Psoas muscle (tissue), 8 donors: ENCODE results near the gene GNE. TPM values are rescaled to one million over a fixed set of nuclear protein-coding genes. Genes with fewer than 3 reads are reported as not detected.
"Not testable (repeated sequence)": the region's sequence is repeated elsewhere in the genome, so short reads cannot be mapped to it uniquely, and the experiment has no call there.

Experiments used
- ATAC-seq, 4 donors: fragments of 200-7000 bp; cut with Tn5 transposase; one replicate each; pipeline ENCODE4 v1.9.1; 2020; ENCODE audit warnings: moderate library complexity in 3 of 4, mild to moderate bottlenecking in 2 of 4
- DNase-seq, 2 donors: peaks; one replicate each; pipeline ENCODE4 v3.0.0-alpha.2; 2020
- H3K27ac ChIP-seq: fragments of 200-600 bp; one replicate; pipeline ENCODE4 v1.8.0; 2022
- H3K27me3 ChIP-seq, 3 donors: fragments of 200-600 bp in 1 of 3; one replicate each; pipeline versions ENCODE4 v1.6.1 to v1.8.0; 2013 to 2022; ENCODE audit warnings: low read length in 2 of 3, mild to moderate bottlenecking in 2 of 3, moderate library complexity in 1 of 3; ENCODE audit not compliant: insufficient read depth in 3 of 3
- H3K36me3 ChIP-seq, 2 donors: fragments of 200-600 bp in 1 of 2; one replicate each; pipeline versions ENCODE4 v1.6.1 to v1.8.0; 2013 to 2022; ENCODE audit warnings: low read depth in 1 of 2, mild to moderate bottlenecking in 1 of 2, moderate library complexity in 1 of 2; ENCODE audit not compliant: insufficient read depth in 1 of 2
- H3K4me1 ChIP-seq: fragments of 200-600 bp; one replicate; pipeline ENCODE4 v1.8.0; 2022
- H3K4me3 ChIP-seq: fragments of 200-600 bp; one replicate; pipeline ENCODE4 v1.8.0; 2022; ENCODE audit warnings: mild to moderate bottlenecking
- H3K9me3 ChIP-seq: fragments of 200-600 bp; one replicate; pipeline ENCODE4 v1.8.0; 2022
- WGBS, 3 donors: extraction: QIAGEN DNeasy Blood & Tissue Kit; methylation state at CpG; one replicate each; pipeline versions ENCODE4 v1.1.6 to v1.1.7; 2013; 5-methylcytosine and 5-hydroxymethylcytosine counted together
- intact Hi-C, 2 donors: fragments of 100-400 bp; cut with DNase I; formaldehyde crosslinking; loops; one replicate each; pipeline versions ENCODE4 v1.11.0 to v1.14.2; 2022
- long read RNA-seq, 2 donors: library from polyadenylated mRNA; unstranded; transcript quantifications; one replicate each; pipeline ENCODE4 v2.0.0, GENCODE V29; 2021
- polyA plus RNA-seq, 3 donors: library from polyadenylated mRNA; stranded (reverse); fragments of 200-250 nt; gene quantifications; one replicate each; pipeline ENCODE4 v1.2.3, GENCODE V29; 2013
- total RNA-seq, 4 donors: library from RNA; stranded (reverse); fragmentation: NEBNext Ultra II Directional in 2 of 4; extraction: Animal tissue kit (Norgen Biotek cat#: 25700) in 2 of 4; gene quantifications; one replicate each; pipeline versions ENCODE4 v1.2.1 to v1.2.4, GENCODE V29; 2021 to 2023
- TF ChIP-seq, protein P1 (sequence below): fragments of 200-600 bp; IDR thresholded peaks from one replicate; pipeline ENCODE4 v1.8.0; 2022; ENCODE audit warnings: antibody characterized with exemption
- donor health status: healthy with polysubstance abuse.
- donor health status: DM: no; HTN: no; CAD: no; lungs with moderate emphysema.
- donor health status: Bipolar disorder and iron deficiency.
- donor health status: healthy.
- donor health status: DM: yes; HTN: yes; CAD: no.
- donor health status: DM: no; HTN: no; CAD: no.
- donor health status: DM: no; HTN: no; CAD: no.
- donor health status: DM: yes; HTN: yes; CAD: no.

The GNE gene, protein sequence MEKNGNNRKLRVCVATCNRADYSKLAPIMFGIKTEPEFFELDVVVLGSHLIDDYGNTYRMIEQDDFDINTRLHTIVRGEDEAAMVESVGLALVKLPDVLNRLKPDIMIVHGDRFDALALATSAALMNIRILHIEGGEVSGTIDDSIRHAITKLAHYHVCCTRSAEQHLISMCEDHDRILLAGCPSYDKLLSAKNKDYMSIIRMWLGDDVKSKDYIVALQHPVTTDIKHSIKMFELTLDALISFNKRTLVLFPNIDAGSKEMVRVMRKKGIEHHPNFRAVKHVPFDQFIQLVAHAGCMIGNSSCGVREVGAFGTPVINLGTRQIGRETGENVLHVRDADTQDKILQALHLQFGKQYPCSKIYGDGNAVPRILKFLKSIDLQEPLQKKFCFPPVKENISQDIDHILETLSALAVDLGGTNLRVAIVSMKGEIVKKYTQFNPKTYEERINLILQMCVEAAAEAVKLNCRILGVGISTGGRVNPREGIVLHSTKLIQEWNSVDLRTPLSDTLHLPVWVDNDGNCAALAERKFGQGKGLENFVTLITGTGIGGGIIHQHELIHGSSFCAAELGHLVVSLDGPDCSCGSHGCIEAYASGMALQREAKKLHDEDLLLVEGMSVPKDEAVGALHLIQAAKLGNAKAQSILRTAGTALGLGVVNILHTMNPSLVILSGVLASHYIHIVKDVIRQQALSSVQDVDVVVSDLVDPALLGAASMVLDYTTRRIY
- total RNA-seq (10 to 100 TPM in 1 of 4 donors, 1 to 10 TPM in 3; 8.5 to 11.6 (median 9.4) TPM), polyA plus RNA-seq (1 to 10 TPM; 3.0 to 9.1 (median 6.1) TPM)
- long read RNA-seq, donor 1 = 0 reads
- long read RNA-seq, donor 2, partial matches to known transcripts = 0 of 1 reads
- long read RNA-seq, donor 2, other reads (novel, unspliced or antisense) = 1 of 1 reads

DNA sequence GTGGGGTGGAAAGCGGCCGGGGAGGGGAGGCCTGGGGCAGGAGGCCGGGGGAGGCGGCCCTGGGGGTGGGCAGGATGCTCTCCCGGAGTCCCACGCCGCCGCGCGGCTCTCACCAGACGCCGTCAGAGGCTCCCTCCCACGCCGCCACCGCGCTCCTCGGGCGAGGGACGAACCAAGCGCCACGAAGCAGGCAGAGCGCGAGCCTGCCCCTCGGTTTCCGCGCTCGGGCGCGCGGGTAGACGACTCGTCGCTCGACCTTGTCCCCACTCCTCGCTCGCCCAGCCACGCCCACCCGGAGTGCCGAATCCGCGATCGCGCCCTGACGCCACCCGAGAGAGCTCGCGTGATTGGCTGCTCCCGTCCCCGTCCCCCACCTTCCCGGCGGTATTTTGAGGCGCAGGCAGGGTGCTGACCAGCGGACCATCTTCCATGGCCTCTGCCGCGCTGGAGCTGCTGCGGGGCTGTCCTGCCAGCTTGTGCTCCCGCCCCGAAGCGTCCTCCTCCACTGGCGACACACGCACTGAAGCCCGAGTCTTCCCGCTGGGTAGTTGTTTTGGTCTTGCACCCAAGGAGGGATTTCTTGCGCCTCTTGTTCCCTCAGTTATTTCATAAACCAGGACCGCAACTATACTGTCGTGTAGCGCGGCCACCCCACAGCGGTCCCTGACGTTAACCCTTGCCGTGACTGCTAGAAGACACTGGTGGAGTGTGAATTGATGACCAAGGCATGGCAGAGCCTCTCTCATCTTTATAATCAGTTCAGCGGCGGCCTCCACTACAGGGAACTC lies at the start of gene GNE:
TSS of gene GNE (minus strand) at position 241 of the 788 bp plus-strand sequence. CDS start 9,093 bp downstream, outside the sequence.
- intact Hi-C loops = loop anchor here in 1 of 2 donors (5.0 kb wide), 2 partner anchors 66 to 121 kb away; partner anchors contain the start of genes CLTA and GLIPR2
- H3K4me3 ChIP-seq = peak within 1 kb of the TSS; percentile 87
- H3K4me1 ChIP-seq = peaks cover 12% of the 10 kb centered on the region
- H3K27me3 ChIP-seq = no peaks in the 10 kb centered on the region
- H3K36me3 ChIP-seq = peaks cover 0 to 3% of the 10 kb centered on the region in 2 donors
- DNase-seq = peak; percentile 99
- peak; percentile 98 to 99 (median 98) for ATAC-seq
- TF ChIP-seq, protein P1, sequence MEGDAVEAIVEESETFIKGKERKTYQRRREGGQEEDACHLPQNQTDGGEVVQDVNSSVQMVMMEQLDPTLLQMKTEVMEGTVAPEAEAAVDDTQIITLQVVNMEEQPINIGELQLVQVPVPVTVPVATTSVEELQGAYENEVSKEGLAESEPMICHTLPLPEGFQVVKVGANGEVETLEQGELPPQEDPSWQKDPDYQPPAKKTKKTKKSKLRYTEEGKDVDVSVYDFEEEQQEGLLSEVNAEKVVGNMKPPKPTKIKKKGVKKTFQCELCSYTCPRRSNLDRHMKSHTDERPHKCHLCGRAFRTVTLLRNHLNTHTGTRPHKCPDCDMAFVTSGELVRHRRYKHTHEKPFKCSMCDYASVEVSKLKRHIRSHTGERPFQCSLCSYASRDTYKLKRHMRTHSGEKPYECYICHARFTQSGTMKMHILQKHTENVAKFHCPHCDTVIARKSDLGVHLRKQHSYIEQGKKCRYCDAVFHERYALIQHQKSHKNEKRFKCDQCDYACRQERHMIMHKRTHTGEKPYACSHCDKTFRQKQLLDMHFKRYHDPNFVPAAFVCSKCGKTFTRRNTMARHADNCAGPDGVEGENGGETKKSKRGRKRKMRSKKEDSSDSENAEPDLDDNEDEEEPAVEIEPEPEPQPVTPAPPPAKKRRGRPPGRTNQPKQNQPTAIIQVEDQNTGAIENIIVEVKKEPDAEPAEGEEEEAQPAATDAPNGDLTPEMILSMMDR = no peak
- WGBS, 3 donors = 1 to 2% (median 2%) methylated on average over 41 to 73 of the region's 73 CpGs
- no peaks in the 10 kb centered on the region for H3K9me3 ChIP-seq
- H3K27ac ChIP-seq = peak within 1 kb of the TSS; percentile 95

DNA sequence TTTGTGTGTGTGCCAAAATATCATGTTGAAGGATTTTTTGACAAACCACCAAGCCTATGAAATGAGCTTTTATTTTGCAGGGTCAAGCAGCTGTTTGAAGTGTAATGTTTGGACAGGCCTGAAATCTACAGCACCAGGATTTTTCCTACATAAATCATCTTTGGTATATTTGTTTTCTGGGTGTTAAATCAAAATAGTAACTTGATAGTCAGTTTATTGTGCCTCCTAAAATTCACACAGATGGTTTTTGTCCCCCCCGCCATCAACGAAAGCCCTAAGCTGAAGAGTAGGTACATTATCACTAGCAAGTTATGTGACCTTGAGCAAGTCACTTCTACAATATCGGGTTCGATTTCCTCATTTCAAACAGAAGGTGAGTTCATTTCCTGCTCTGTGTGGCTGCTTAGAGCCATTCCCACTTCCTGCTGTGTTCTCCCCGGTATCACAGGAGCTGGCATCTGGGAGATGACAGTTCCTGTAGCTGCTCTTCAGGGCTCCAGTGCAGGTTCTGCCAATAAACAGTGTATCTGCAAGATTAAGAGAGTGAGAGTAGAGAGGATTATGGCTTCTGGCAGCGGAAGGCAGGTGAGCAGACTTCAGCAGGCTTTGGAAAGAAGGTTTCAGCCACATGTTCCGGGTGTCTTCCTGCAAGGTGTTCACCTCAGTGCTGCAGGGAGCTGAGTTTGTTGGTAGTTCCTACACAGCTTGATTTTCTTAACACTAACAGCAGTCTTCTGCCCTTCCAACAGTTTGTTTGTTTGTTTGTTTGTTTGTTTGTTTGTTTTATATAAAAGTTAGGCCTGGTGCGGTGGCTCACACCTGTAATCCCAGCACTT lies 48.4 kb upstream of the GNE start:
- no peak for ATAC-seq
- H3K27ac ChIP-seq = no peak overlapping the region
- no peaks in the 10 kb centered on the region for H3K4me1 ChIP-seq
- TF ChIP-seq, protein P1 = no peak
- no peaks in the 10 kb centered on the region for H3K36me3 ChIP-seq
- H3K27me3 ChIP-seq = no peaks in the 10 kb centered on the region
- WGBS, 3 donors = 50 to 56% (median 55%) methylated on average over 8 of the region's 8 CpGs
- no peak for DNase-seq
- H3K4me3 ChIP-seq = no peak overlapping the region
- no peaks in the 10 kb centered on the region for H3K9me3 ChIP-seq
- intact Hi-C loops = no loop called here

DNA sequence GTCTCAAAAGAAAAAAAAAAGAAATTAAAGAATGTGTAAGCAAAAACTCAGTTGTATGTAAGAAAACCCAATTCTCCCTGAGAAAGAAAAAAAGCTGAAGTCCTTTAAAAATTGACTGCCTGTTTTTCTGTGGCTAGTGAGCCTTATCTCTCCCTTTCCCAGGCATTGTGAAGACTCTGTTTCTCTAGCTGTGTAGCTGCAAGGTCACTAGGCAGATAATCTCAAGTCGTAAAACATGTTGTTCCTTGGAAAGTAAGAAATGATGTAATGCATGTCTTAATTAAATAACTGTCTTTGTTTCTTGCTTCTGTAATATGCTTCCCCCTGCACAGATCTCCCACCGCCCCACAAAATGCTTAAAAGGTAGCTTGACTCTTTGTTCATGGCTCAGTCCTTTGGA lies 46.1 kb upstream of the GNE start:
- H3K36me3 ChIP-seq, intact Hi-C loops, H3K27me3 ChIP-seq, H3K4me3 ChIP-seq, H3K9me3 ChIP-seq, H3K4me1 ChIP-seq, DNase-seq, H3K27ac ChIP-seq, ATAC-seq: not testable (repeated sequence)
- WGBS, 3 donors = 53 to 78% (median 76%) methylated on average over 1 to 2 of the region's 2 CpGs

DNA sequence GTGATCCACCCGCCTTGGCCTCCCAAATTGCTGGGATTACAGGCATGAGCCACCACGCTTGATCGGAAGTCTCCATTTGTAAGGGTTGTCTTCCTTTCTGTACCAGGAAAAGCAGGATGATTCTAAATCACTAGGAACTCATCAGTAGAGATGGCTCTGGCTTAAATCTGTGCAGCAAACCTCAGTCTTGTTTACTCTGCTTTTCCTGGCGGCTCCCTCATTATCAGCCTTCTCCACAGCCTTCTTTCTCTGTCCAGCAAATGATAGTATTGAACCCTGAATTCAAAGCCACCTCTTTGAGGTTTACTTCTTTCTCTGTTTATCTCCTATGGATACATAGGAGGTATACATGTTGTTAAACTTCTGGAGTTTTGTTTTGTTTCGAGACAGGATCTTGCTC lies 43.0 kb upstream of the GNE start:
- TF ChIP-seq, protein P1 = no peak
- Histone ChIP-seq H3K4me3 (no peak overlapping the region), H3K27ac (no peak overlapping the region), H3K27me3 (no peaks in the 10 kb centered on the region), H3K9me3 (no peaks in the 10 kb centered on the region), H3K4me1 (no peaks in the 10 kb centered on the region), H3K36me3 (no peaks in the 10 kb centered on the region)
- 75 to 98% (median 77%) methylated on average over 5 of the region's 5 CpGs for WGBS, 3 donors
- ATAC-seq (no peak), DNase-seq (no peak)
- intact Hi-C loops = no loop called here
